OCI-LY7 (cell line): ENCODE results near the gene FYN. TPM values are rescaled to one million over a fixed set of nuclear protein-coding genes. Genes with fewer than 3 reads are reported as not detected.

ENCODE experiments used
- BruUV-seq: library from RNA; stranded (reverse); fragments of 400-500 nt; replicated peaks from 2 replicates; lab custom pipeline; 2021; lab: Mats Ljungman, UMichigan
- CTCF ChIA-PET: fragments of 300-600 bp; sonication (Branson Sonifier 250); formaldehyde crosslinking; loops from one replicate; lab custom pipeline; 2022; ENCODE audit warnings: antibody characterized with exemption; ENCODE audit not compliant: unreplicated experiment; lab: Charles Lee
- POLR2A ChIA-PET: fragments of 300-600 bp; sonication (Branson Sonifier 250); formaldehyde crosslinking; loops from one replicate; lab custom pipeline; 2022; ENCODE audit warnings: antibody characterized with exemption; lab: Charles Lee
- DNase-seq: peaks from one replicate; pipeline ENCODE4 v3.0.0-alpha.2; 2015; ENCODE audit warnings: low spot score
- H2AFZ ChIP-seq: fragments of 200-600 bp; sonication (generic), shearing (Covaris generic); 2 replicates; pipeline ENCODE4 v1.6.1; 2014; ENCODE audit warnings: mild to moderate bottlenecking, antibody characterized with exemption, low read length, moderate library complexity
- H3K27ac ChIP-seq: fragments of 200-600 bp; sonication (generic); 2 replicates; pipeline ENCODE4 v1.5.1; 2014; ENCODE audit warnings: mixed run types, low read depth, mild to moderate bottlenecking, moderate library complexity, low read length, inconsistent platforms; ENCODE audit not compliant: poor library complexity, severe bottlenecking
- H3K36me3 ChIP-seq: fragments of 200-600 bp; sonication (generic); 2 replicates; pipeline ENCODE4 v1.6.1; 2014; ENCODE audit warnings: mild to moderate bottlenecking, antibody characterized with exemption, low read length, moderate library complexity, mixed read lengths; ENCODE audit not compliant: insufficient read depth
- H3K4me1 ChIP-seq: fragments of 200-600 bp; sonication (generic); 2 replicates; pipeline ENCODE4 v1.5.1; 2014; ENCODE audit warnings: mild to moderate bottlenecking, low read length; ENCODE audit not compliant: insufficient read depth, poor library complexity, severe bottlenecking
- H3K4me2 ChIP-seq: fragments of 200-600 bp; sonication (generic); 2 replicates; pipeline ENCODE4 v1.6.1; 2014; ENCODE audit warnings: mild to moderate bottlenecking, low read length
- H3K4me3 ChIP-seq: fragments of 200-600 bp; sonication (generic); 2 replicates; pipeline ENCODE4 v1.5.1; 2014; ENCODE audit warnings: mild to moderate bottlenecking, low read depth, low read length; ENCODE audit not compliant: poor library complexity, severe bottlenecking
- H3K79me2 ChIP-seq: fragments of 200-600 bp; sonication (generic); 2 replicates; pipeline ENCODE4 v1.6.1; 2016; ENCODE audit warnings: low read depth, mild to moderate bottlenecking, low read length, moderate library complexity, mixed read lengths; ENCODE audit not compliant: insufficient read depth
- H3K9me2 ChIP-seq: fragments of 200-600 bp; sonication (generic); 2 replicates; pipeline ENCODE4 v1.6.1; 2016; ENCODE audit warnings: mild to moderate bottlenecking, low read length, mixed read lengths; ENCODE audit not compliant: insufficient read depth
- H3K9me3 ChIP-seq: fragments of 200-600 bp; sonication (generic); 2 replicates; pipeline ENCODE4 v1.6.1; 2014; ENCODE audit warnings: mild to moderate bottlenecking, mixed run types, low read length, mixed read lengths
- H4K20me1 ChIP-seq: fragments of 200-600 bp; sonication (generic); 2 replicates; pipeline ENCODE4 v1.6.1; 2014; ENCODE audit warnings: mild to moderate bottlenecking, antibody characterized with exemption, low read length, moderate library complexity, mixed read lengths; ENCODE audit not compliant: insufficient read depth
- CTCF ChIP-seq: fragments of 200-600 bp; sonication (generic); conservative IDR thresholded peaks from 2 replicates; pipeline ENCODE4 v1.5.1; 2014; ENCODE audit warnings: mild to moderate bottlenecking, antibody characterized with exemption, low read length, moderate library complexity, mixed read lengths
- EZH2phosphoT487 ChIP-seq: fragments of 200-600 bp; sonication (generic); IDR thresholded peaks from 2 replicates; pipeline ENCODE4 v1.6.1; 2018; ENCODE audit warnings: low read depth, borderline replicate concordance, mild to moderate bottlenecking, mixed run types, antibody characterized with exemption, low read length, moderate library complexity, mixed read lengths
- intact Hi-C: fragments of 100-400 bp; cut with micrococcal nuclease; formaldehyde crosslinking; loops from one replicate; pipeline ENCODE4 v1.10.0; 2022; ENCODE audit not compliant: unreplicated experiment
- total RNA-seq, 2 experiments: library from RNA; depleted of rRNA in 1 of 2; stranded (reverse); fragments of >200 nt in 1 of 2; shearing (Covaris generic) in 1 of 2; gene quantifications; 2 replicates each; pipeline ENCODE4 v1.2.3, GENCODE V29; 2014 to 2022

FYN gene
- total RNA-seq, 2 experiments from 2014 or later: 57.3 to 92.9 TPM

GRCh38 chr6:111724039-111724438, 149.2 kb downstream of the FYN start:
- H3K79me2 ChIP-seq: no peaks in the 10 kb centered on the region
- POLR2A ChIA-PET: interaction anchor here (1.4 to 1.5 kb wide), 2 partner anchors 11 to 12 kb away, joined by 4 read pairs; no protein-coding TSS in a partner anchor
- H3K4me2 ChIP-seq: peak overlapping the region; percentile 78
- TF ChIP-seq EZH2phosphoT487 (no peak), CTCF (no peak)
- DNase-seq: no peak
- CTCF ChIA-PET: no interaction called here
- H4K20me1 ChIP-seq: peaks cover 5% of the 10 kb centered on the region; the same call in 1 of the 2 replicates
- intact Hi-C loops: loop anchor here (1.0 to 5.0 kb wide), 3 partner anchors 24 to 149 kb away; partner anchors contain the start of gene FYN
- BruUV-seq: no TSS peak
- no peaks in the 10 kb centered on the region for H3K9me2 ChIP-seq
- no peaks in the 10 kb centered on the region for H3K9me3 ChIP-seq
- H2AFZ ChIP-seq: no peak overlapping the region
- H3K36me3 ChIP-seq: no peaks in the 10 kb centered on the region
- H3K4me3 ChIP-seq: peak overlapping the region; percentile 40
- H3K27ac ChIP-seq: peak overlapping the region; percentile 57
- H3K4me1 ChIP-seq: peaks cover 38% of the 10 kb centered on the region

GRCh38 chr6:111723412-111723970, 149.8 kb downstream of the FYN start:
- H3K9me3 ChIP-seq: no peaks in the 10 kb centered on the region
- H3K79me2 ChIP-seq: no peaks in the 10 kb centered on the region
- BruUV-seq: no TSS peak
- ChIA-PET CTCF (no interaction called here), POLR2A (interaction anchor here (0.6 to 1.5 kb wide), 5 partner anchors 13 to 298 kb away, joined by 3 to 6 read pairs (median 3); no protein-coding TSS in a partner anchor)
- H3K4me3 ChIP-seq: no peak overlapping the region
- H3K4me2 ChIP-seq: peak overlapping the region; percentile 78
- intact Hi-C loops: loop anchor here (5.0 kb wide), 1 partner anchor 39 kb away; no protein-coding TSS in a partner anchor
- no peak overlapping the region for H3K27ac ChIP-seq
- no peak overlapping the region for H2AFZ ChIP-seq
- no peaks in the 10 kb centered on the region for H3K9me2 ChIP-seq
- H4K20me1 ChIP-seq: peaks cover 5% of the 10 kb centered on the region; the same call in 1 of the 2 replicates
- TF ChIP-seq CTCF: no peak
- no peak for TF ChIP-seq EZH2phosphoT487
- H3K36me3 ChIP-seq: peaks cover 4% of the 10 kb centered on the region; the same call in 1 of the 2 replicates
- peaks cover 38% of the 10 kb centered on the region for H3K4me1 ChIP-seq
- no peak for DNase-seq
